ENCODE results near the gene GHDC.

Gene GHDC

GRCh38 chr17:42182927-42183734 lies 11.2 kb downstream of the GHDC start:
- DNase-seq (ENCODE audit: low read depth in 2 of 2) = no peak

- no peak for DNase-seq (ENCODE audit: low read depth in 2 of 2)
Measured at GRCh38 chr17:42181851-42182207, 12.5 kb downstream of the GHDC start.

GRCh38 chr17:42180922-42181850 lies 13.1 kb downstream of the GHDC start, which contains the start of gene KCNH4:
TSS of gene KCNH4 (minus strand) at chr17:42181142. CDS start at chr17:42180945, 197 bp downstream.
- DNase-seq (ENCODE audit: low read depth in 2 of 2) = peak; percentile 85 to 90

DNA sequence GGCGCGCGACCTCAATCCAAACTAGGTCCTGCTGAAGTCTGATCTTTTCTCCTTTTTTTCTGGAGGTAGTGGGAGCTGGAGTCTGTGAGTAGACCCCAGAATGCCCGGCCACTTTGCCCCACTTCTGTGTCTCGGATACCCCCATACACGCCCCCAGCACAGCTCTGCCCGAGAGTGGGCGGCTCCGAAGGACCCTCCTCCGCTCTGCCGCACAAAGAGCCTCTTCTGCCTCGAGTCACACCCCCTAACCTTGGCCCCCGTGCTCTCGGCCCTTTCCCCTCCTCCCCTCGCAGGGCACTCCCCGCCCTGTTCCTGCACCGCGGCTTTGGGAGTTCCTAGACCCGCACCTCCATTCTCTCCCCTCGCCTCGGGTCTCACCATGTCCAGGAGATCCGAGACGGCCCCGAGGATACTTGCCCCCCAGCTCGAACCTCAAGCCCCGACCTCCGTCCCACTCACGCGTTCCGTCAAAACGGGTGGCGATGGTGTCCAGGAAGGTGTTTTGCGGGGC lies 13.8 kb downstream of the GHDC start:
- no peak for DNase-seq (ENCODE audit: low read depth in 2 of 2)

DNA sequence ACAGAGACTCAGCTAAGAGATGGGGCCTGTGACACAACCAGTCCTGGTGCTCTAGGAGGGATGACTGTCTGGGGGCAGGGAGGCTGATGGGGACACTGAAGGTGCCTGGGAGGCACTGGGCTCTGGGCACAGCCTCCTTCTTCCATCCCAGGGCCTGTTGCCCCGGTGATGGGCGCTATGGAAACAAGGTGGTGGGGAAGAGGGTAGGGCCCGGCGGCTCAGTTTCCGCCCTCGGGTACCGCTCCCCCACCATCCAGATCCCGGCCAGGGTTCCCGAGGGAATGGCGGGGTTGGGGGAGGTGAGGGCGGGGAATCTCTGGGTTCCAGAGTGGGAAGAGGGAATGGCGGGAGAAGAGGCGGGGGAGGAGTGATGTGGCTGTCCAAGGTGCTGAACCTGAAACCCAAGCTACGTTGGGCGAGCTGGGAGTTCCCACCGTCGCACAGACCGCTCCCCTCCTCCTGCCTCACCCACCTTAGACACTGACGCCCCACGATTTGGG lies 14.3 kb downstream of the GHDC start:
- DNase-seq (ENCODE audit: low read depth in 2 of 2) = no peak

DNA sequence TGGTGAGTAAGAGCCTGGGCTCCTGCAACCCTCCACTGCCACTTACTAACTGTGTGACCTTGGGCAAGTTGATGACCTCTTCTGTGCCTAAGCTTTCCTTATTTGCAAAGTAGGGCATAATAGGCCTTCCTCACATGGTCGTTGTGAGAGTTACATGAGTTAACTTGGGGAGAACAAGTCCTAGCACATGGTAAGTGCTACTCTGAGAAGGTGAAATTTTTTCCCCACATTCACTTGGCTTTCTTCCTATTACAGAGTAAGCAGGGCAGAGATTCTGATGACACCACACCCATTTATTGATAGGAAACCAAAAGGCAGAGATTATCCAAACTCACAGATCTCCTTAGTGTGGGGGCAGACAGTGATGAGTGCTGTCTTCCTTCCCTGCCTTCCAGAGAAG lies 15.0 kb downstream of the GHDC start:
- no peak for DNase-seq (ENCODE audit: low read depth in 2 of 2)

DNA sequence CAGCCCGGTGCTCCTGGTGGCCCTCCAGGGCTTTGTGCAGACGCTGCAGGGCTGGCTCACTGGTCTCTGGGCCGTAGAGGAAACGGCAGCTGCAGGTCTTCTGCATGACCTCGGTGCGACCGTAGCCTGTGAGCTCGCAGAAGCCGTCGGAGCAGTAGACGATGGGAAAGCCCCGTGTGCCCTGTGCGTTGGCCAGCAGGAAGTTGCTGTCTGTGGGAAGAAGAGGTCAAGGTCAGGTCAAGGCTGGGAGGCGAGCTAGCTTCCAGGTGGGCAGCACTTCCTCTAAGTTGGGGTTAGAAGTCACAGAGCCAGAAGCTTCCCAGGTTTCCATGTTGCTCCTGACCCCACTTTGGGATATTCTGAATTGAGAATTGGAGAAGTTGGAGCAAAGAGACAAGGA lies 15.5 kb downstream of the GHDC start:
- no peak for DNase-seq (ENCODE audit: low read depth in 2 of 2)

DNA sequence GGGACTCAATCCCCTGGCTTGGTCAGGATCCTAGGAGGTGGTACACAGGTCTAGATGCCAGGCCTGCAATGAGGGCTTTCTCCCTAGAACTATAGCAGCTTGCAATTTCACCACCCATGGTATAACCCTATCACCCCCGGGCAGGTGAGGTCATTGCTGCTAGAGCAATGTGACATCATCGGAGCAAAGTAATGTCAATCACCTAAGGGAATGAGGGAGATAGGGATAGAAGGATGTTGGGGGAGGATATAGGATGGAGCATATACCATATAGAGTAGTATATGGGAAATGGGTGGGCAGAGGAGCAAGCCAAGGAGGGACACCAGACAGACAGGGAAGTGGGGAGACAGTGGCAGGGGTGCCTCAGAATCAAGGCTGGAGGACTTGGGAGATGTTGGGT lies 16.6 kb downstream of the GHDC start:
- no peak for DNase-seq (ENCODE audit: low read depth in 2 of 2)

DNA sequence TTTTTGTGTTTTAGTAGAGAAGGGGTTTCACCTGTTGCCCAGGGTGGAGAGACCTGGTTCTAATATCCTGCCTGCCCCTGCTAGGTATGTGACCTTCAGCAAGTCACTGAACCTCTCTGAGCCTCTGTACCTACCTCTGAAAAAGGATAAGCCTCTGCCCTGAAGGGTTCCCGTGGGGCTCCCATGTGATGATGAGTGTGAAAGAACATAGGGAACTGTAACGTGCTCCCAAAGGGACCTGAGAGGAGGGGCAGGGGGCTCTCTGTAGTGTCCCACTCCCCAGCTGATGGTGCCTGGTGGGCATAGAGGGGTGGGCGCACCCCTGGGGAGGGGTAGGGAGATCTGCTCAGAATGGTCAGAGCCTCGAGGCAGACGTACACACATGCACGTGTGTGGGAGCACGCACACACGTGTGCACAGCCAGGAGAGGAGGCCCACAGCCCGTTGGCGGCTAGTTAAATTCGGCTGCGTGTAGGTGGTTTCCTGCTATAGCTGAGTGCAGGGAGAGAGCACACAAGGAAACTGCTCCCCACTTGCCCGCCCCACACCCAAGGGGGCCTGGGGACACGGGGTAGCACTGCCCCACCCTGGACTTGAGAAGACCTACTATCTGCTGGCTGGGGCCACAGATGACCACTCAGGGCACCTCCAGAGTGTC lies 20.0 kb downstream of the GHDC start:
- DNase-seq (ENCODE audit: low read depth in 2 of 2) = no peak

DNA sequence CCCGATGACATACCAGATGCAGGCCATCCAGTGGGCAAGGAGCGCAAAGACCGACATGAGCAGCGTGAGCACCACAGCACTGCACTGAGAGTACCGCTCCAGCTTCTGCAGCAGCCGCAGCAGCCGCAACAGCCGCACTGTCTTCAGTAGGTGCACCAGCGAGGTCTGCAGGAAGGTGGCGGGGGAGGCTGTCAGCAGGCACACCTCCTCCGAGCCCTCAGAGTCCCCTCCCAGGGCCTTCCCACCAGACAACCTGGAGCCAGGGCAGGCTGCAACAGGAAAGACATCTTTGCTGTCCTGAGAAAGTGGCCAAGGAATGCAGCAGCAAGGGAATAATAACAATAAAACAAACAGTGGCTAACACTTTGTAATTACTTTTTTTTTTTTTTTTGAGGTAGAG lies 22.5 kb downstream of the GHDC start:
- no peak for DNase-seq (ENCODE audit: low read depth in 2 of 2)

- no peak for DNase-seq (ENCODE audit: low read depth in 2 of 2)
Measured at GRCh38 chr17:42169351-42169750, 24.9 kb downstream of the GHDC start.

DNA sequence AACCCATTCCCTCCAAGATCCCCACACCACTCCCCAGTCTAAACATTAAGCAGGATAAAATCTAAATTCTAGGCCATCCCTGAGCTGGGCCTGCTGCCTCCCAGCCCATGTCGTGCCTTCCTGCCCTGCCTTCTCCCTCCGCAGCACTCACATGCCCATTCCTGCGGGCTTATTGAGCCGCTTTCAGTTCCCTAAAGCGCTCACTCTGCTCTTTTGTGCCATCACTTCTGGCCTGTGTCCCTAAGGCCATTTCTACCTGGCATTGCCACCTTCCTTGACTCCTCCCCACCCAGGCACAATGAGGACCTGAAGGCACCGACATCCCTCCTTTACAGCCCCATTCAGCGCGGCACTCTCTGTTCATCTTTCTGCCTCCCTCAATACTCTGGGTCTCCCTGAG lies 26.5 kb downstream of the GHDC start:
- DNase-seq (ENCODE audit: low read depth in 2 of 2) = no peak

GRCh38 chr17:42166196-42166763 lies 28.0 kb downstream of the GHDC start:
- DNase-seq (ENCODE audit: low read depth in 2 of 2) = no peak

- DNase-seq (ENCODE audit: low read depth in 2 of 2) = no peak
Measured at GRCh38 chr17:42165751-42166150, 28.5 kb downstream of the GHDC start.

- no peak for DNase-seq (ENCODE audit: low read depth in 2 of 2)
Measured at GRCh38 chr17:42163696-42164407, 30.4 kb downstream of the GHDC start.

GRCh38 chr17:42163113-42163512 lies 31.2 kb downstream of the GHDC start:
- peak in 1 of 2 donors; percentile 39 for DNase-seq (ENCODE audit: low read depth in 2 of 2)

DNA sequence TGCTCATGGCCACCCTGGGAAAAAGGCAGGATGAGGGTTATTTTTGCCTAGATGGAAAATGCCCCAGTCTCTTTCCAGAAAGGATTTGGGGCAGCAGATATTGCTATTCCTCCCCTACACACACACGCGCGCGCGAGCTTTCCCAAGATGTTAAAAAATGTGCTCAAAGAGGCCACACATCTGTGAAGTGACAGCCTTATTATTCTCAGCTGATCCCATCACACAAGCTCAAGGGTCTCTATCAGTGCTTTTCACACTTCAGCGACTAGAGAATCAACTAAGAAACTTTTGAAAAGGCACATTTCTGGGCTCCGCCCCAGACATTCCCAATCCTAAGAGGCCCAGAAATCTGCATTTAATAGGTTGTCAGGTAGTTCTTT lies 33.8 kb downstream of the GHDC start:
- no peak for DNase-seq (ENCODE audit: low read depth in 2 of 2)

GRCh38 chr17:42159796-42160530 lies 34.3 kb downstream of the GHDC start:
- no peak for DNase-seq (ENCODE audit: low read depth in 2 of 2)

- no peak for DNase-seq (ENCODE audit: low read depth in 2 of 2)
Measured at GRCh38 chr17:42155614-42156045, 38.7 kb downstream of the GHDC start.
